Parathyroid adenoma (tissue), 2 donors: ENCODE results near the gene SAP30L.
A peak's percentile ranks its signal among the peaks of the same experiment; 100 is the strongest.

Experiments used
- H2AFZ ChIP-seq: fragments of 300-600 bp; sonication (generic); one replicate; pipeline ENCODE4 v1.7.0; 2017; ENCODE audit warnings: antibody characterized with exemption, mild to moderate bottlenecking
- H3K27ac ChIP-seq: fragments of 300-600 bp; sonication (generic); one replicate; pipeline ENCODE4 v1.7.0; 2017
- H3K27me3 ChIP-seq: fragments of 300-600 bp; sonication (generic); one replicate; pipeline ENCODE4 v1.7.0; 2017; ENCODE audit warnings: low read length; ENCODE audit not compliant: control insufficient read depth, insufficient read depth
- H3K36me3 ChIP-seq: fragments of 300-600 bp; sonication (generic); one replicate; pipeline ENCODE4 v1.7.0; 2017; ENCODE audit warnings: low read length; ENCODE audit not compliant: control insufficient read depth, insufficient read depth
- H3K4me1 ChIP-seq: fragments of 300-600 bp; sonication (generic); one replicate; pipeline ENCODE4 v1.7.0; 2017; ENCODE audit warnings: control low read depth
- H3K4me2 ChIP-seq: fragments of 300-600 bp; sonication (generic); one replicate; pipeline ENCODE4 v1.7.0; 2017; ENCODE audit warnings: low read length
- H3K4me3 ChIP-seq: fragments of 300-600 bp; sonication (generic); one replicate; pipeline ENCODE4 v1.7.0; 2017; ENCODE audit warnings: low read depth, low read length
- H3K79me2 ChIP-seq: fragments of 300-600 bp; sonication (generic); one replicate; pipeline ENCODE4 v1.7.0; 2017; ENCODE audit warnings: control low read depth
- H3K9ac ChIP-seq: fragments of 300-600 bp; sonication (generic); one replicate; pipeline ENCODE4 v1.7.0; 2017; ENCODE audit warnings: mild to moderate bottlenecking
- H3K9me3 ChIP-seq: fragments of 300-600 bp; sonication (generic); one replicate; pipeline ENCODE4 v1.7.0; 2017; ENCODE audit warnings: low read length; ENCODE audit not compliant: control insufficient read depth
- CTCF ChIP-seq: fragments of 300-600 bp; sonication (generic); IDR thresholded peaks from one replicate; pipeline ENCODE4 v1.7.0; 2017; ENCODE audit warnings: antibody characterized with exemption, mild to moderate bottlenecking
- donor health status: primary hyperparathyroidism.

Gene SAP30L

GRCh38 chr5:154437281-154437965 is 8.4 kb upstream of the SAP30L start:
- no peak overlapping the region for H3K4me3 ChIP-seq
- H3K27ac ChIP-seq, result no peak overlapping the region
- no peaks in the 10 kb centered on the region for H3K9me3 ChIP-seq
- no peak for TF ChIP-seq CTCF
- H2AFZ ChIP-seq, result no peak overlapping the region
- H3K4me2 ChIP-seq, result no peak overlapping the region
- no peak overlapping the region for H3K9ac ChIP-seq
- no peaks in the 10 kb centered on the region for H3K4me1 ChIP-seq
- H3K27me3 ChIP-seq, result no peaks in the 10 kb centered on the region
- no peaks in the 10 kb centered on the region for H3K79me2 ChIP-seq
- no peaks in the 10 kb centered on the region for H3K36me3 ChIP-seq

- H3K9ac ChIP-seq, result no peak overlapping the region
- H3K4me1 ChIP-seq, result no peaks in the 10 kb centered on the region
- no peaks in the 10 kb centered on the region for H3K9me3 ChIP-seq
- H3K27ac ChIP-seq, result no peak overlapping the region
- no peak overlapping the region for H3K4me2 ChIP-seq
- H3K79me2 ChIP-seq, result no peaks in the 10 kb centered on the region
- H3K27me3 ChIP-seq, result no peaks in the 10 kb centered on the region
- H3K4me3 ChIP-seq, result no peak overlapping the region
- no peak overlapping the region for H2AFZ ChIP-seq
- H3K36me3 ChIP-seq, result no peaks in the 10 kb centered on the region
- TF ChIP-seq CTCF, result no peak
Measured at GRCh38 chr5:154440540-154440939, 5.3 kb upstream of the SAP30L start.

- Histone ChIP-seq H3K36me3 (no peaks in the 10 kb centered on the region), H3K27me3 (no peaks in the 10 kb centered on the region), H2AFZ (no peak overlapping the region), H3K79me2 (no peaks in the 10 kb centered on the region), H3K27ac (no peak overlapping the region), H3K4me2 (no peak overlapping the region), H3K4me3 (no peak overlapping the region), H3K9me3 (no peaks in the 10 kb centered on the region), H3K9ac (no peak overlapping the region), H3K4me1 (no peaks in the 10 kb centered on the region)
- TF ChIP-seq CTCF, result no peak
Measured at GRCh38 chr5:154442801-154443200, 3.0 kb upstream of the SAP30L start.

GRCh38 chr5:154444556-154445421 is 1.0 kb upstream of the SAP30L start:
- H2AFZ ChIP-seq, result peak overlapping the region; percentile 83
- H3K9me3 ChIP-seq, result no peaks in the 10 kb centered on the region
- H3K9ac ChIP-seq, result peak overlapping the region; percentile 9
- H3K27ac ChIP-seq, result peak overlapping the region; percentile 16
- no peaks in the 10 kb centered on the region for H3K4me1 ChIP-seq
- peak overlapping the region; percentile 68 for H3K4me2 ChIP-seq
- H3K27me3 ChIP-seq, result no peaks in the 10 kb centered on the region
- H3K79me2 ChIP-seq, result peaks cover 13% of the 10 kb centered on the region
- TF ChIP-seq CTCF, result no peak
- peak overlapping the region; percentile 90 for H3K4me3 ChIP-seq
- H3K36me3 ChIP-seq, result no peaks in the 10 kb centered on the region
